NCI-H1417 (cell line): ENCODE measurements around the gene RIC8B.

Experiments used
- DNase-seq, 3 experiments: peaks; one replicate each; lab custom pipeline; 2025; lab: John Stamatoyannopoulos, UW

RIC8B gene

GRCh38 chr12:106801167-106801708 lies 26.8 kb downstream of the RIC8B start:
- DNase-seq = no peak

- no peak for DNase-seq
Observed at GRCh38 chr12:106801830-106802533, 27.5 kb downstream of the RIC8B start.

- DNase-seq = no peak
Observed at GRCh38 chr12:106804668-106805067, 30.2 kb downstream of the RIC8B start.

GRCh38 chr12:106814714-106815113 lies 40.2 kb downstream of the RIC8B start:
- no peak for DNase-seq

- no peak for DNase-seq
Observed at GRCh38 chr12:106815741-106816140, 41.3 kb downstream of the RIC8B start.

- DNase-seq = no peak
Observed at GRCh38 chr12:106816231-106816630, 41.7 kb downstream of the RIC8B start.

- DNase-seq = no peak
Observed at GRCh38 chr12:106819991-106820390, 45.5 kb downstream of the RIC8B start.

GRCh38 chr12:106831699-106832098 lies 57.2 kb downstream of the RIC8B start:
- no peak for DNase-seq

- no peak for DNase-seq
Observed at GRCh38 chr12:106837782-106838181, 63.3 kb downstream of the RIC8B start.

GRCh38 chr12:106839333-106839732 lies 64.9 kb downstream of the RIC8B start:
- no peak for DNase-seq

GRCh38 chr12:106840243-106840642 lies 65.8 kb downstream of the RIC8B start:
- peak; percentile 44 to 96 (median 86) for DNase-seq

GRCh38 chr12:106841510-106842302 lies 67.2 kb downstream of the RIC8B start:
- DNase-seq = peak; percentile 35 to 74 (median 47)

- no peak for DNase-seq
Observed at GRCh38 chr12:106845902-106846301, 71.4 kb downstream of the RIC8B start.

- no peak for DNase-seq
Observed at GRCh38 chr12:106847861-106848260, 73.4 kb downstream of the RIC8B start.

GRCh38 chr12:106851306-106851705 lies 76.8 kb downstream of the RIC8B start:
- no peak for DNase-seq

GRCh38 chr12:106854723-106855122 lies 80.2 kb downstream of the RIC8B start:
- peak in 1 of 3 experiments; percentile 49 for DNase-seq

- DNase-seq = no peak
Observed at GRCh38 chr12:106855221-106855758, 80.8 kb downstream of the RIC8B start.

GRCh38 chr12:106861984-106862916 lies 87.8 kb downstream of the RIC8B start:
- DNase-seq = peak in 1 of 3 experiments; percentile 27

- DNase-seq = no peak
Observed at GRCh38 chr12:106863189-106863588, 88.7 kb downstream of the RIC8B start.

- no peak for DNase-seq
Observed at GRCh38 chr12:106865683-106866082, 91.2 kb downstream of the RIC8B start.

GRCh38 chr12:106866426-106867080 lies 92.1 kb downstream of the RIC8B start:
- no peak for DNase-seq
